Ovary (tissue), 3 donors: ENCODE data around the gene MTR.

Source experiments
- POLR2A ChIP-seq: fragments of 450-650 bp; IDR thresholded peaks from one replicate; pipeline ENCODE4 v1.6.1; 2017; ENCODE audit warnings: antibody characterized with exemption, mild to moderate bottlenecking, moderate library complexity
- TF ChIP-seq, protein P1 (sequence below), 3 donors: fragments of 450-650 bp in 2 of 3; fragments of 200-600 bp in 1 of 3; IDR thresholded peaks; one replicate each; pipeline versions ENCODE4 v1.5.1 to v1.8.0; 2016 to 2022; ENCODE audit warnings: antibody characterized with exemption in 3 of 3, mild to moderate bottlenecking in 1 of 3
- donor health status: DM: no; HTN: no; CAD: no.

- TF ChIP-seq, protein P1, sequence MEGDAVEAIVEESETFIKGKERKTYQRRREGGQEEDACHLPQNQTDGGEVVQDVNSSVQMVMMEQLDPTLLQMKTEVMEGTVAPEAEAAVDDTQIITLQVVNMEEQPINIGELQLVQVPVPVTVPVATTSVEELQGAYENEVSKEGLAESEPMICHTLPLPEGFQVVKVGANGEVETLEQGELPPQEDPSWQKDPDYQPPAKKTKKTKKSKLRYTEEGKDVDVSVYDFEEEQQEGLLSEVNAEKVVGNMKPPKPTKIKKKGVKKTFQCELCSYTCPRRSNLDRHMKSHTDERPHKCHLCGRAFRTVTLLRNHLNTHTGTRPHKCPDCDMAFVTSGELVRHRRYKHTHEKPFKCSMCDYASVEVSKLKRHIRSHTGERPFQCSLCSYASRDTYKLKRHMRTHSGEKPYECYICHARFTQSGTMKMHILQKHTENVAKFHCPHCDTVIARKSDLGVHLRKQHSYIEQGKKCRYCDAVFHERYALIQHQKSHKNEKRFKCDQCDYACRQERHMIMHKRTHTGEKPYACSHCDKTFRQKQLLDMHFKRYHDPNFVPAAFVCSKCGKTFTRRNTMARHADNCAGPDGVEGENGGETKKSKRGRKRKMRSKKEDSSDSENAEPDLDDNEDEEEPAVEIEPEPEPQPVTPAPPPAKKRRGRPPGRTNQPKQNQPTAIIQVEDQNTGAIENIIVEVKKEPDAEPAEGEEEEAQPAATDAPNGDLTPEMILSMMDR (IDR thresholded peaks at IDR 0.05): no peak
- no peak for TF ChIP-seq POLR2A
These were observed 28.5 kb downstream of the MTR start for GRCh38 chr1:236823559-236823958.
